ENCODE measurements around the gene LRP11.

DNA sequence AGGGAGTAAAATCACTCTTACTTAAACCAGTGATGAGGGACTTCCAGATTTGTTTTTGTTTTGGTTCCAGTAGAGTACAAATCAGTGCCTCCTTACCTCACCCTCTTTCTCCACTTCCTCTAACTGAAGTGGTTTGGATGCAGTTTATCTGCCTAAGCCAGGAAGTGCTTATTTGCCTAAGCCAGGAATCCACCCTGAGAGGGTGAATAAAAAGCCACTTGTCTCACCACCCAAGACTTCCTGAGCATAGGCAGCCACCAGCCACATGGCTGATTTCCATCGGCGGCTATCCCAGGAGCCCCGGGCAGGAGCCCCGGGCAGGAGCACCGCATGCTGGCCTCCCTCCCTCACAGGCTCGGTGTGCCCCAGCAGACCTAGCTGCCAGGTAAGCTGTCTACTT lies 12.0 kb downstream of the LRP11 start:
- TF ChIP-seq, protein P1, sequence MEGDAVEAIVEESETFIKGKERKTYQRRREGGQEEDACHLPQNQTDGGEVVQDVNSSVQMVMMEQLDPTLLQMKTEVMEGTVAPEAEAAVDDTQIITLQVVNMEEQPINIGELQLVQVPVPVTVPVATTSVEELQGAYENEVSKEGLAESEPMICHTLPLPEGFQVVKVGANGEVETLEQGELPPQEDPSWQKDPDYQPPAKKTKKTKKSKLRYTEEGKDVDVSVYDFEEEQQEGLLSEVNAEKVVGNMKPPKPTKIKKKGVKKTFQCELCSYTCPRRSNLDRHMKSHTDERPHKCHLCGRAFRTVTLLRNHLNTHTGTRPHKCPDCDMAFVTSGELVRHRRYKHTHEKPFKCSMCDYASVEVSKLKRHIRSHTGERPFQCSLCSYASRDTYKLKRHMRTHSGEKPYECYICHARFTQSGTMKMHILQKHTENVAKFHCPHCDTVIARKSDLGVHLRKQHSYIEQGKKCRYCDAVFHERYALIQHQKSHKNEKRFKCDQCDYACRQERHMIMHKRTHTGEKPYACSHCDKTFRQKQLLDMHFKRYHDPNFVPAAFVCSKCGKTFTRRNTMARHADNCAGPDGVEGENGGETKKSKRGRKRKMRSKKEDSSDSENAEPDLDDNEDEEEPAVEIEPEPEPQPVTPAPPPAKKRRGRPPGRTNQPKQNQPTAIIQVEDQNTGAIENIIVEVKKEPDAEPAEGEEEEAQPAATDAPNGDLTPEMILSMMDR (IDR thresholded peaks at IDR 0.05) = no peak
- no peak for TF ChIP-seq POLR2A (IDR thresholded peaks at IDR 0.05)
